H1 (cell line): ENCODE results near the gene USP3. TPM values are rescaled to one million over a fixed set of nuclear protein-coding genes. Genes with fewer than 3 reads are reported as not detected.

Experiments used
- CTCF ChIA-PET: fragments of 300-600 bp; sonication (Branson Sonifier 250); formaldehyde crosslinking; loops from one replicate; lab custom pipeline; 2021; ENCODE audit not compliant: partially characterized antibody; lab: Charles Lee
- POLR2A ChIA-PET: fragments of 300-600 bp; sonication (Branson Sonifier 250); formaldehyde crosslinking; loops from one replicate; lab custom pipeline; 2021; ENCODE audit warnings: inconsistent platforms; ENCODE audit not compliant: partially characterized antibody; lab: Charles Lee
- DNase-seq, 2 experiments: peaks; one replicate each; pipeline versions ENCODE4 v3.0.0 to v3.0.0-alpha.2; 2010 to 2022; ENCODE audit warnings: low spot score in 2 of 2, low read depth in 1 of 2, mixed read lengths in 1 of 2
- FAIRE-seq: peaks from 2 replicates; lab custom pipeline; 2011; peaks lifted over from hg19 to GRCh38; lab: Jason Lieb, UNC
- H2AFZ ChIP-seq: 2 replicates; pipeline ENCODE4 v1.8.1; 2012; ENCODE audit warnings: low read length, inconsistent platforms
- H2AK5ac ChIP-seq: 2 replicates; pipeline ENCODE4 v1.6.1; 2013; ENCODE audit warnings: low read depth, low read length
- H2BK120ac ChIP-seq: replicated peaks from 2 replicates; pipeline ENCODE3; 2013; ENCODE audit warnings: low read depth, low read length, inconsistent platforms
- H2BK12ac ChIP-seq: 2 replicates; pipeline ENCODE4 v1.6.1; 2013; ENCODE audit warnings: low read depth, low read length
- H2BK15ac ChIP-seq: 2 replicates; pipeline ENCODE4 v1.6.1; 2013; ENCODE audit warnings: low read length
- H2BK20ac ChIP-seq: 2 replicates; pipeline ENCODE4 v1.6.1; 2013; ENCODE audit warnings: low read length
- H2BK5ac ChIP-seq: 2 replicates; pipeline ENCODE4 v1.6.1; 2013; ENCODE audit warnings: low read depth, low read length
- H3K14ac ChIP-seq: 2 replicates; pipeline ENCODE4 v1.6.1; 2013; ENCODE audit warnings: inconsistent platforms; ENCODE audit not compliant: insufficient read length
- H3K18ac ChIP-seq: 2 replicates; pipeline ENCODE4 v1.6.1; 2013; ENCODE audit warnings: low read length; ENCODE audit errors: extremely low read depth
- H3K23ac ChIP-seq: 2 replicates; pipeline ENCODE4 v1.6.1; 2013; ENCODE audit warnings: inconsistent platforms; ENCODE audit not compliant: insufficient read length
- H3K23me2 ChIP-seq: 2 replicates; pipeline ENCODE4 v1.6.1; 2013; ENCODE audit warnings: low read depth, low read length
- H3K27ac ChIP-seq: 2 replicates; pipeline ENCODE4 v1.6.1; 2011; ENCODE audit warnings: low read depth, low read length, inconsistent platforms
- H3K27me3 ChIP-seq, 4 experiments: replicated peaks in 1 of 4; 1 replicate in 1 of 4; 2 replicates in 3 of 4; pipeline versions ENCODE4 v1.6.1 to v1.8.1; 2011 to 2013; ENCODE audit warnings: low read length in 3 of 4, mild to moderate bottlenecking in 3 of 4, inconsistent platforms in 2 of 4, mixed read lengths in 2 of 4, moderate library complexity in 1 of 4; ENCODE audit not compliant: control insufficient read depth in 3 of 4, insufficient read depth in 3 of 4; ENCODE audit errors: extremely low read depth in 1 of 4
- H3K36me3 ChIP-seq, 4 experiments: 2 replicates each; pipeline versions ENCODE4 v1.6.1 to v1.8.1; 2011 to 2013; ENCODE audit warnings: mild to moderate bottlenecking in 4 of 4, low read length in 3 of 4, moderate library complexity in 2 of 4, control low read depth in 1 of 4, inconsistent platforms in 1 of 4; ENCODE audit not compliant: insufficient read depth in 4 of 4, control insufficient read depth in 2 of 4
- H3K4ac ChIP-seq: replicated peaks from 2 replicates; pipeline ENCODE3; 2013; ENCODE audit warnings: low read length, low read depth, mixed read lengths, inconsistent platforms; ENCODE audit not compliant: insufficient read length
- H3K4me1 ChIP-seq, 4 experiments: replicated peaks in 1 of 4; 1 replicate in 1 of 4; 2 replicates in 3 of 4; pipeline versions ENCODE4 v1.6.1 to v1.8.1; 2011 to 2013; ENCODE audit warnings: low read length in 3 of 4, inconsistent platforms in 2 of 4, mixed read lengths in 1 of 4; ENCODE audit not compliant: insufficient read depth in 4 of 4, control insufficient read depth in 3 of 4
- H3K4me2 ChIP-seq, 2 experiments: 2 replicates each; pipeline versions ENCODE4 v1.6.1 to v1.8.1; 2011 to 2013; ENCODE audit warnings: low read depth in 2 of 2, low read length in 2 of 2, control low read depth in 1 of 2, inconsistent platforms in 1 of 2, mild to moderate bottlenecking in 1 of 2; ENCODE audit not compliant: insufficient read depth in 1 of 2
- H3K4me3 ChIP-seq, 4 experiments: fragments of 200-600, 300-600 bp in 1 of 4; sonication (generic), shearing (Covaris generic), sonication (Bioruptor Twin) in 1 of 4; 2 replicates each; pipeline versions ENCODE4 v1.5.1 to v1.8.1; 2011 to 2016; ENCODE audit warnings: low read length in 4 of 4, low read depth in 3 of 4, control low read depth in 2 of 4, inconsistent platforms in 2 of 4, mild to moderate bottlenecking in 2 of 4, mixed read lengths in 1 of 4, moderate library complexity in 1 of 4; ENCODE audit not compliant: insufficient read depth in 2 of 4; ENCODE audit errors: extremely low read depth in 1 of 4
- H3K56ac ChIP-seq: replicated peaks from 2 replicates; pipeline ENCODE3; 2013; ENCODE audit warnings: low read depth, mild to moderate bottlenecking, mixed read lengths, low read length, inconsistent platforms; ENCODE audit not compliant: insufficient read length
- H3K79me1 ChIP-seq: 2 replicates; pipeline ENCODE4 v1.6.1; 2013; ENCODE audit warnings: low read depth, low read length, control low read depth
- H3K79me2 ChIP-seq, 2 experiments: 2 replicates each; pipeline versions ENCODE4 v1.6.1 to v1.8.1; 2012 to 2013; ENCODE audit warnings: low read length in 2 of 2, mild to moderate bottlenecking in 2 of 2, inconsistent platforms in 1 of 2; ENCODE audit not compliant: insufficient read depth in 2 of 2, control insufficient read depth in 1 of 2
- H3K9ac ChIP-seq, 4 experiments: replicated peaks in 1 of 4; 1 replicate in 1 of 4; 2 replicates in 3 of 4; pipeline versions ENCODE4 v1.6.1 to v1.8.1; 2011 to 2013; ENCODE audit warnings: low read depth in 3 of 4, low read length in 3 of 4, control low read depth in 2 of 4, mild to moderate bottlenecking in 2 of 4, moderate library complexity in 2 of 4, inconsistent platforms in 1 of 4; ENCODE audit errors: extremely low read depth in 1 of 4
- H3K9me3 ChIP-seq, 2 experiments: 2 replicates each; pipeline versions ENCODE4 v1.6.1 to v1.8.1; 2012 to 2013; ENCODE audit warnings: mild to moderate bottlenecking in 2 of 2, moderate library complexity in 2 of 2, control low read depth in 1 of 2, inconsistent platforms in 1 of 2, low read depth in 1 of 2, low read length in 1 of 2, mixed read lengths in 1 of 2; ENCODE audit not compliant: insufficient read depth in 2 of 2
- H4K20me1 ChIP-seq, 2 experiments: replicated peaks in 1 of 2; 2 replicates each; pipeline versions ENCODE3 to v1.8.1; 2011 to 2013; ENCODE audit warnings: inconsistent platforms in 2 of 2, low read length in 2 of 2, mild to moderate bottlenecking in 1 of 2; ENCODE audit not compliant: insufficient read depth in 2 of 2, control insufficient read depth in 1 of 2
- H4K5ac ChIP-seq: 2 replicates; pipeline ENCODE4 v1.6.1; 2013; ENCODE audit warnings: low read length, low read depth, mixed read lengths, inconsistent platforms; ENCODE audit not compliant: insufficient read length
- H4K8ac ChIP-seq: 2 replicates; pipeline ENCODE4 v1.8.0; 2013; ENCODE audit warnings: mild to moderate bottlenecking, moderate library complexity, low read length, inconsistent platforms; ENCODE audit not compliant: insufficient read depth; ENCODE audit errors: extremely low read depth
- H4K91ac ChIP-seq: replicated peaks from 2 replicates; pipeline ENCODE3; 2013; ENCODE audit warnings: low read length, mixed read lengths, inconsistent platforms; ENCODE audit not compliant: insufficient read length
- ATF2 ChIP-seq: IDR thresholded peaks from 2 replicates; pipeline ENCODE4 v1.6.1; 2012; ENCODE audit warnings: low read length, inconsistent platforms
- CTCF ChIP-seq, 3 experiments: IDR thresholded peaks; 1 replicate in 2 of 3; 2 replicates in 1 of 3; pipeline versions ENCODE4 v1.5.1 to v1.6.1; 2011; ENCODE audit warnings: low read length in 3 of 3, mild to moderate bottlenecking in 3 of 3, inconsistent platforms in 2 of 3, low read depth in 1 of 3, moderate library complexity in 1 of 3; ENCODE audit not compliant: insufficient read depth in 1 of 3; ENCODE audit errors: control extremely low read depth in 1 of 3
- EGR1 ChIP-seq: IDR thresholded peaks from 2 replicates; pipeline ENCODE4 v1.6.1; 2011; ENCODE audit warnings: low read depth, low read length, borderline replicate concordance
- PHF8 ChIP-seq: fragments of 200-600 bp; sonication (generic); conservative IDR thresholded peaks from 2 replicates; pipeline ENCODE4 v1.7.1; 2012; ENCODE audit warnings: low read depth, mild to moderate bottlenecking, inconsistent platforms, low read length, moderate library complexity
- SP4 ChIP-seq: IDR thresholded peaks from 2 replicates; pipeline ENCODE4 v1.6.1; 2012; ENCODE audit warnings: low read length, inconsistent platforms
- TBP ChIP-seq: IDR thresholded peaks from 2 replicates; pipeline ENCODE4 v1.6.1; 2011; ENCODE audit warnings: low read depth, low read length, improper control_type of control experiment
- YY1 ChIP-seq: IDR thresholded peaks from 2 replicates; pipeline ENCODE4 v1.6.1; 2011; ENCODE audit warnings: low read depth, mild to moderate bottlenecking, low read length
- WGBS, 2 experiments: shearing (Covaris generic) in 1 of 2; methylation state at CpG; one replicate each; pipeline versions ENCODE4 v1.1.6 to v1.1.7; 2013 to 2015; ENCODE audit warnings: low lambda C conversion rate in 2 of 2, mixed read lengths in 2 of 2, inconsistent platforms in 1 of 2, low coverage in 1 of 2, missing lambda C conversion rate in 1 of 2; ENCODE audit not compliant: insufficient replicate concordance in 2 of 2, insufficient coverage in 1 of 2, insufficient read length in 1 of 2; ENCODE audit errors: extremely low coverage in 1 of 2, missing lambda C conversion rate in 1 of 2; 5-methylcytosine and 5-hydroxymethylcytosine counted together
- polyA plus RNA-seq, 7 experiments: library from polyadenylated mRNA; depleted of rRNA in 3 of 7; stranded (reverse) in 5 of 7; unstranded in 2 of 7; fragments of >200 nt in 5 of 7; fragments of 200-250 nt in 2 of 7; gene quantifications; 1 replicate in 5 of 7; 2 replicates in 1 of 7; 4 replicates in 1 of 7; pipeline versions ENCODE4 v1.2.1 to v1.2.3, GENCODE V29; 2011 to 2013; ENCODE audit warnings: missing spikeins in 2 of 7, mixed read lengths in 2 of 7
- total RNA-seq: library from RNA; stranded (reverse); fragmentation: NEBNext Ultra II Directional; extraction: Animal tissue kit (Norgen Biotek cat#: 25700); gene quantifications from 2 replicates; pipeline ENCODE4 v1.2.1, GENCODE V29; 2021

Gene USP3
- total and polyA plus RNA-seq, 2 of the 8 experiments (the other 6 are each of a cell fraction or from before 2014, with no cell fraction given) = 15.5 to 16.2 TPM

GRCh38 chr15:63484433-63485186 lies 19.8 kb upstream of the USP3 start:
- no peak overlapping the region for H3K9ac ChIP-seq
- H2BK120ac ChIP-seq = no peak overlapping the region
- H3K18ac ChIP-seq = no peak overlapping the region
- H4K20me1 ChIP-seq = no peaks in the 10 kb centered on the region
- H3K4ac ChIP-seq = no peak overlapping the region
- H3K4me1 ChIP-seq = peaks cover 0 to 3% (median 1%) of the 10 kb centered on the region in 4 experiments; a peak in 4 of 7 replicates
- no peak overlapping the region for H3K14ac ChIP-seq
- no peak overlapping the region for H2AFZ ChIP-seq
- DNase-seq = no peak
- no peaks in the 10 kb centered on the region for H3K79me2 ChIP-seq
- H3K9me3 ChIP-seq = no peaks in the 10 kb centered on the region
- H3K36me3 ChIP-seq = no peaks in the 10 kb centered on the region
- ChIA-PET POLR2A (interaction anchor here (0.9 kb wide), 1 partner anchor 9 kb away, joined by 4 read pairs; no protein-coding TSS in a partner anchor), CTCF (interaction anchor here (0.8 to 4.1 kb wide), 5 partner anchors 18 to 115 kb away, joined by 3 to 20 read pairs (median 4); partner anchors contain the start of gene USP3)
- no peak overlapping the region for H3K4me3 ChIP-seq
- TF ChIP-seq ATF2 (no peak), YY1 (no peak), PHF8 (no peak), TBP (no peak), CTCF (IDR thresholded peaks at IDR 0.05; ENCODE audit: control extremely low read depth in 1 of 3, insufficient read depth in 1 of 3, low read depth in 1 of 3, low read length in 3 of 3) (no peak), SP4 (no peak), EGR1 (no peak)
- 90% methylated on average over 6 of the region's 6 CpGs; no CpG with 5 or more reads in 1 of the 2 experiments for WGBS, 2 experiments
- H3K56ac ChIP-seq = no peak overlapping the region
- H2BK15ac ChIP-seq = no peak overlapping the region
- no peak overlapping the region for H4K5ac ChIP-seq
- no peaks in the 10 kb centered on the region for H3K23me2 ChIP-seq
- H4K91ac ChIP-seq = no peak overlapping the region
- H3K23ac ChIP-seq = no peak overlapping the region
- no peak overlapping the region for H2BK12ac ChIP-seq
- no peak for FAIRE-seq
- H2BK5ac ChIP-seq = no peak overlapping the region
- no peak overlapping the region for H3K4me2 ChIP-seq
- 0 out of 2 replicates have a peak overlapping the region, but pooled peaks have one; percentile 34 for H2BK20ac ChIP-seq
- H3K27ac ChIP-seq = no peak overlapping the region
- H3K27me3 ChIP-seq = peaks cover 0 to 4% (median under 1%) of the 10 kb centered on the region in 4 experiments; a peak in 2 of 7 replicates
- H3K79me1 ChIP-seq = no peaks in the 10 kb centered on the region
- H2AK5ac ChIP-seq = no peak overlapping the region
- H4K8ac ChIP-seq = no peak overlapping the region
